Measurements from ENCODE around the gene MAPK10.

Gene MAPK10

GRCh38 chr4:86359944-86360478, at the start of gene MAPK10:
TSS of gene MAPK10 (minus strand) at chr4:86360053.
- DNase-seq = peak; percentile 36

DNA sequence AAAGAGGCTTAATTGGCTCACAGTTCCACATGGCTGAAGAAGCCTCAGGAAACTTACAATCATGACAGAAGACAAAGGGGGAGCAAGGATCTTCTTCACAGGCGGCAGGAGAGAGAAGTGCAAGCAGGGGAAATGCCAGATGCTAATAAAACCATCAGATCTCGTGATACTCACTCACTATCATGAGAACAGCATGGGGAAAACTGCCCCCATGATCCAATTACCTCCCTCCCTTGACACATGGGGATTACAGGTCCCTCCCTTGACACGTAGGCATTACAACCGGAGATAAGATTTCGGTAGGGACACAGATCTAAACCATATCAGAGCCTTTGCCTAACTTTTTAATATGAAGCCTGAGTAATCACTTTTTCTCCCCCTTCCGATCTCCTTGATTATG, 43.7 kb upstream of the MAPK10 start:
- no peak for DNase-seq

- DNase-seq = no peak
Measured at GRCh38 chr4:86401826-86402225, 42.0 kb upstream of the MAPK10 start.

DNA sequence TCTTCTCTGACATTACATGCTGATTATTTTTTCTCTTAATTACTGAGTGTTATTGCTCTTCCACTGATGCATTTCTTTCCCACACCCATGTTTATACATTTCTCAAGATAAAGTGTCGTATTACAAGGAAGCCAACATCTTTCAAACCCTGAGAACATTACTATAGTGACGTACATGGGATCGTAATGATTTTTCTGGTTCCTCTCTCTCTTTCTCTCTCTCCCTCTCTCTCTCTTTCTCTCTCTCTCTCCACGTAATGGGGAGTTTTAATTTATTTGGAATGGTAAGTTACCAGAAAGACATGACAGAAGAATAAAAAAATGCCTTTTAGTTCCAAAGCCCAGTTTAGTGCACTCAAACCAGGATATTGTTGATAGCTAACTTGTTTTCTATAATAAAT, 40.4 kb upstream of the MAPK10 start:
- no peak for DNase-seq

GRCh38 chr4:86398187-86398586, 38.3 kb upstream of the MAPK10 start:
- no peak for DNase-seq

DNA sequence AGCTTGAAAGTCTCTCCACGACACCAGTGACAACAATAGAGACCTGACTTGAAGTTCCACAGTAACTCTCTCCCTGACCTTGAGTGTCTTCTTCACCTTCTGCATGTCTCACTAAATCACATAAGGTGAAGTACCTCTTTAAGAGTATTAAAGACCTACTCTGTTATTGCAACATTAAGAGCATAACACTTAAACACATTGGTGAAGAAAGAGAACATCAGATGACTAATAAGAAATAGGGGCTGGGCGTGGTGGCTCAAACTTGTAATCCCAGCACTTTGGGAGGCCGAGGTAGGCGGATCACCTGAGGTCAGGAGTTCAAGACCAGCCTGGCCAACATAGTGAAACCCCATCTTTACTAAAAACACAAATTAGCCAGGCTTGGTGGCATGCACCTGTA, 33.9 kb upstream of the MAPK10 start:
- no peak for DNase-seq

GRCh38 chr4:86389664-86390063, 29.8 kb upstream of the MAPK10 start:
- no peak for DNase-seq

DNA sequence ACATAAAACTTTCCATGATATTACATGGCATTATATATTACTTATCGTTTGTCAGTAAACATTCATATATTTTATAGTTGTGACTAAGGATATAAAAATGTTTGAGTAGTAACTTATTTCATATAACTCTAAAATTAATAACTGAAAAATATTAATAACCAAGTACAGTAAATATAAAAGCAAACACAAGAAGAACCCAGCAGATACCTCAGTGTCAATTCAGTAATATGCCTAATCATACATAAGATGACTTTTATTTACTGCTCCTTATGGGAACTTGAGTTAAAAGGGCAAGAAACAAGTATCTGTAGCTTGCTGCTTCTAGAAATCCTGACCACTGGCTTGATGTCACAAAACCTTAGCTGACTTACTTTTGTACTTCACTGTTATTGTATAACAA, 28.4 kb upstream of the MAPK10 start:
- DNase-seq = no peak

DNA sequence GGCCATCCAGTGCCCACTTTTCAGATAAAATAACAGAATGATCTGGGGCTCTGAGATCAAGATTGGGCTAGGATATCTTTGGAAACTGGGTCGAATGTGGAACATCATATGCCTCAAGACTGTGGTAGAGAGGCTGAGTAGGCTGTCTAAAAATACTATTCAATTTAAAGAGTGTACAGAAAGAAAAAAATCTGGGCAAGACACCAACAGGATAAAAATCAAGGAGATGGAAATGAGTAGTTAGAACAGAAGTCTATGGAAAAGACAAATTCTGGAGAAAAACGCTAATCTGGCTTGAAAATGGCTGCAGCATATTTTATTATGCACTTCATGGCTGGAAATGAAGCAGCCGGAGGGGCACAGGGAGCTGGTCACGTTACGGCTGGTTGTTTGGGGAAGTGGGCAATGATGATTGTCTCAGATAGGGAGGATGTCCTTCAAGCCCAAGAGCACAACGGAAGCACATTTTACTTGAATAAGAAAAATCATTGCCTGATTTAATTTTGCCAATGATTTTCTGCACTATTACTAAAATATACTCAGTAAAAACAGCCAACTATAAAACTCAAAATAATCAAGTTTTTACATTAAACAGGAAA, 27.1 kb upstream of the MAPK10 start:
- no peak for DNase-seq

- no peak for DNase-seq
Measured at GRCh38 chr4:86386201-86386600, 26.3 kb upstream of the MAPK10 start.

DNA sequence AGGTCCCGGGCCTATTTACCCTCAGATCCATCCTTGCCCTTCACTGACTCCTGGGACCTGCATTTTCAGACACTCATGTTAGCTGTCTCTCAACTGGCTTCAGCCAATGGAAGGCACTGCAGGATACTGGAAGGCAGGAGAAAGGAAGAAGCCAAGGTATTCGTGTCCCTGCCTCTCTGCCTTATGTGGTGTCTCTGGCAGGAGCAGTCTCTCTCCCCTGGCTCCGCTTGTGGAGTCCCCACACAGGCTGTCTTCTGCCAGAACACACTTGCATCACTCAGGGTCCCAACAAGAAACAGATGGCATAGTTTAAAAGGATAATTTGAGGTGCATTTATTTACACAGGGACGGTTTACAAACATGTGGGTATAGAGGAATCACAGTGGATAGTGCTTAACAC, 21.6 kb upstream of the MAPK10 start:
- DNase-seq = no peak

- DNase-seq = no peak
Measured at GRCh38 chr4:86380181-86380724, 20.4 kb upstream of the MAPK10 start.

DNA sequence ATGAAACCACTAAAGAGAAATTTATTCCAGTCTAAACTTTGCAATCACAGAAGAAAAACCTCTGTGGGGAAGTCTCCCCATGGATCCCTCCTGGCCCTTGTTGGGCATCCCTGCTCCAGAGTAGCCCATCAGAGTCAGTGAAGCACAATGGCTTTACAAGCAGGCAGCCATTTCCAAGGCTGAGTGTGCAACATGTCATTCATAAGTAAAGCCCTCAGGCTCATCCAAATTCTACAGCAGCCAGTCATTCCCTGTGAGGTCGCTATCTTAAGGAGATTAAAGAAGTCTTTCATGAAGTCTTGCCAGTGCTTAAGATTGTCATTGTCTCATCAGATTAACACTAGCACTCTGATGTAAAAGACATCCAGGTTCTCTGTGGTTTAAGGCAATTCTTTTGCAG, 17.0 kb upstream of the MAPK10 start:
- DNase-seq = no peak

DNA sequence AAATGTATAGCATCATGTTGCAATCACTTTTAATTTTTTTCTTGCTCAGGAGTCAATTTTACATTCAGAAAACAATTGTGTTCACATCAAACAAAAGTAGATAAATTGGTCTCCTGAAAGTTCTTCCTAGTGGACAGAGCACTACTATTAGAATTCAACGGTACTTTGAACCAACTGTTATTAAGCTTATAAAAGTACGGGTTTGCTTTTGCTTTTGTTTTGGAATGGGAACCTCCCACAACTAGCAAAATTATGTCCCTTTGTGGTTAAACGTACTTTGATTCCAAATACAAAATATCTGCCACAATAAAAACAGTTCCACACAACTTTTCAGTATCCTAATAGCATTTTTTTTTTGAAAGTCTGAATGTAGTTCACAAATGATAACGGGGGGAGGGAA, 8.6 kb upstream of the MAPK10 start:
- DNase-seq = no peak

- DNase-seq = no peak
Measured at GRCh38 chr4:86367577-86367976, 7.7 kb upstream of the MAPK10 start.

DNA sequence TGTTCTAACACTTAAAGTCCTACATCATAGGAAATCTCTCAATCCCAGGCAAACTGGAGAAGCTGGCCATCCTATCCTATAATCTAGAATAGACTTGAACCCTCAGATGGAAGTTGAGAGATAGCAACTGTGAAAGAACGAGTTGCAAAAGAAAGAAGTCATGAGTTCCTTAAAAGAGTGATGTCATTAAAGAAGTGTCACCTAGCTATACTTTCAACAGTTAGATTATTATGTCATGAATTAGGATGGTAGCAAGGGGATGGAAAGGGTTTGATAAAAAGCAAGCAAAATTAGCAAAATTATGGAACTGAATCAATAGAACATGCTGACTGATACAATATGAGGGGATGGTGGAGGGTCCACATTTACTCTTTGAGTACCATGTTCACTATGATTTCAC, 7.1 kb upstream of the MAPK10 start:
- no peak for DNase-seq

DNA sequence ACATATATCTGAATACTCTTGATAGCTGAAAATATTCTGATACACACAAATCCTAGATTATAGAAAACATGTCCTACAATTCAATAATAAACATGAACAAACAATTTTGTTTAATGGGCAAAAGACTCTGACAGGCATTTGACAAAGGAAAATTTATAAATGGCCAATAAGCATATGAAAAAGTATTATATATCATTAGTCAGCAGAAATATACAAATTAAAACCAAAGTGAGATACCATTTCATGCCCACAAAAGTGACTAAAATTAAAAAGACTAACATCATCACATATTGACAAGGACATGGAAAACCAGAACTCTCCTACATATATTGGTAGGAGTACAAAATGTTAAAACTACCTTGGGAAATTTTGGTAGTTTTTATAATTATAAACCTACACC, 2.7 kb upstream of the MAPK10 start:
- no peak for DNase-seq

- no peak for DNase-seq
Measured at GRCh38 chr4:86358257-86358656, 1.6 kb downstream of the MAPK10 start.

GRCh38 chr4:86357608-86358007, 2.2 kb downstream of the MAPK10 start:
- no peak for DNase-seq

DNA sequence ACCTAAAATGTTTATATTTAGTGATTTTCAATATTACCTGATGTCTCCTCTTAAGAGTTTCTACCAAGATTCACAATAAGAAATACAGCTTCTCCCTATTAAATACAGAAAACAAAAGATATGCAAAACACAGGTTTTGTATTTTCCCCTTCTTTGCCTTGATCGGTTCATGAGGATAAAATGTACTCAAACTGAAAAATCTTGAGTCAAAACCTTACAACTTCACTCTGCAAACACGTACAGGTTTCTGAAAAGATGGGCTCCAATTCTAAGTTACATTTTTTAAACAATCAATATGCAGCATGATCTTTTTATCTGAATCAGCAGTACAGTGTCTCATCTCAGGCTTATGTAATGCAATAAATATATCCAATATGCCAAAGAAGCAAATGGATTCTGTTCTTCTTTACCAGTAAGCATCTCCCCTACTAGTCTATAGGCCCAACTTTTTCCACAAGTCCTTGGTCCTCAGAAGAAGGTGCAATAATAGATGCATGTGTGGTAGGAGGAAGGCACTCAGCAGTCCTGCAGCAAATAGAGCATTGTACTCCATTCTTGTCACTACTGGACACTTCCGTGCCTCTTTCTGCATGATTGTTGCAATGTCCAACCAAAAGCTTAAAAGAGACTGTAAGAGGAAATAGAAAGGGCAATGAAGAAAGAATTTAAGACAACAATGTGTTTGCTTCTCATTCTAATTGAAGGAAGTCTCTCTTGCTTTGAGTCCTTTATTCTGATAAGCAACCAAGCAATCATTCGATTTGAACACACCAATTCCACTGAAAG, 3.2 kb downstream of the MAPK10 start:
- DNase-seq = no peak

GRCh38 chr4:86354390-86354789, 5.5 kb downstream of the MAPK10 start:
- DNase-seq = no peak

DNA sequence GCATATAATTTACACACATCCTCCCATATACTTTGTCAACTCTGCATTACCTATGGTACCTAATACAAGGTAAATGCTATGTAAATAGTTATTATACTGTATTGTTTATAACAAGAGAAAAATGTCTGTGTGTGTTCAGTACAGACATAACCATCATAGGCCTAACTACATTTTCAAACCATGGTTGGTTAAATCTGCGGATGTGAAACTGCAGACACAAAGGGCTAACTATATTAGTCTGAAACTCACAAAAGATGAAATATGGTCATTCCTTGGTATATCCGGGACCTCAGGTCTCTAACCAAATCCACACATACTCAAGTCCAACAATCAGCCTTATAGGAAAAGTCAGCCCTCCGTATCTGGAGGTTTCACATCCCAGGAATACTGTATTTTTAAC, 13.5 kb downstream of the MAPK10 start:
- no peak for DNase-seq

DNA sequence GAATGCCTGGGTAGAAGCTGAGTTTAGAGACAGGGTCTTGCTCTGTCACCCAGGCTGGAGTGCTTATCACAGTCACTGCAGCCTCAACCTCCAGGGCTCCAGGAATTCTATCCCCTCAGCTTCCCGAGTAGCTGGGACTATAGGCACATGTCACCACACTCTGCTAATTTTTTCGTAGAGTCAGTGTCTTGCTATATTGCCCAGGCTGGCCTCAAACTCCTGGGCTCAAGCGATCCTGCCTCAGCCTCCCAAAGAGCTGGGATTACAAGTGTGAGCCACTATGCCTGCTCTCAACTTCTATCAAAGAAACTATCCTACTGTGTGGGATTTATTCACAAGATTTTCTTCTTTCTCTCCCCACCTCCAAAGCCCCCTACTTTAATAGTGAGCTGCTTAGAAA, 15.7 kb downstream of the MAPK10 start:
- DNase-seq = no peak

DNA sequence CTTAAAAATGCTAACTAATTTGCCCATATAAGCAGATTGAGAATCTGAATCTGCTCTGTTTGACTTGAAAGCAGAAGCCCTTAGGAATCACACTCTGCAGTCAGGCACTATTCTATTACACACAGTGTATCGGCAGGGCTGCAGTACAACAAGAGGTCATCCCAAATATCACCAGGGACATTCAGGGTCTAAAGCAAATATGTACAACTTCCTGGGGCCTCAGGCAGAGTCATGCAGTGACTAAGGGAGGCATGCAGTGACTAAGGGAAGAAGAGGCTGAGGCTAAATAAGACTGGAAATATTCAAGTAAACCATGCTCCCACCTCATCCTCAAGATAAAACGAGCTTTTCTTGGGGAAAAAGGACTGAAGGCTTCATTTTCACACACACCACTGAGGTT, 20.9 kb downstream of the MAPK10 start:
- no peak for DNase-seq
